Measurements from ENCODE around the gene HSDL1. TPM values are rescaled to one million over a fixed set of nuclear protein-coding genes. Genes with fewer than 3 reads are reported as not detected.

HSDL1 gene
- total and polyA plus RNA-seq, 2 of the 8 experiments (the other 6 are each of a cell fraction or from before 2014, with no cell fraction given), result 25.0 to 55.7 TPM

DNA sequence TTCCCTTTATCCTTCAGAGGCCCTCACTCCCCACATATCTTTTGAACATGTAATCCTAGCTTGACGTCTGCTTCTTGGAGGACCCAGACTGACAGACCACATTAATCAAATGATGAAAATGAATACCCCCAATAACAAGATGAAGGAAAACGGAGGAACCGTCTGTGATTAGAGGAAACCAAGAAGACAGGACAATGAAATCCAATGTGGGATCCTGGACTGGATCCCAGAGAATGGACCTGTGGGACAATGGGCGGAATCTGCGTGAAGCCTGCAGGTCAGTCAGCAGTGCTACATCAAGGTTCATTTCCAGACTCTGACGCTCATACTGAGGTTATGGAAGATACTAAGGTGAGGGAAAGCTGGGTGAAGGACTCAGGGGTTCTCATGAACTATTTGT lies 64.2 kb downstream of the HSDL1 start:
- no peak overlapping the region for H3K4ac ChIP-seq (replicated peaks; ENCODE audit: insufficient read length, low read depth, low read length)
- CTCF ChIA-PET (ENCODE audit: partially characterized antibody), result interaction anchor here (0.7 to 5.6 kb wide), 5 partner anchors 12 to 251 kb away, joined by 3 to 32 read pairs (median 4); no protein-coding TSS in a partner anchor
- no peak for TF ChIP-seq EP300 (IDR thresholded peaks at IDR 0.05; ENCODE audit: borderline replicate concordance in 1 of 2, low read depth in 2 of 2, low read length in 2 of 2)
- no peak for TF ChIP-seq TBP (IDR thresholded peaks at IDR 0.05; ENCODE audit: low read depth, low read length)
- TF ChIP-seq KDM5A (IDR thresholded peaks at IDR 0.05; ENCODE audit: low read length), result no peak
- TF ChIP-seq RAD21 (IDR thresholded peaks at IDR 0.05 in 1 of 2, conservative IDR thresholded peaks at IDR 0.05 in 1 of 2; ENCODE audit: low read depth in 2 of 2, low read length in 2 of 2), result no peak

More for the DNA sequence above, 64.2 kb downstream of the HSDL1 start:
- Histone ChIP-seq H3K4me2 (ENCODE audit: insufficient read depth in 1 of 2, low read depth in 2 of 2, low read length in 2 of 2) (no peak overlapping the region), H2BK120ac (replicated peaks; ENCODE audit: low read depth, low read length) (no peak overlapping the region), H4K20me1 (replicated peaks in 1 of 2; ENCODE audit: control insufficient read depth in 1 of 2, insufficient read depth in 2 of 2, low read length in 2 of 2) (peaks cover 0 to 4% of the 10 kb centered on the region in 2 experiments), H3K79me1 (ENCODE audit: low read depth, low read length) (no peaks in the 10 kb centered on the region; the same call in 1 of the 2 replicates), H3K4me1 (replicated peaks in 1 of 4; ENCODE audit: control insufficient read depth in 3 of 4, insufficient read depth in 4 of 4, low read length in 3 of 4) (no peaks in the 10 kb centered on the region), H4K91ac (replicated peaks; ENCODE audit: insufficient read length, low read length) (no peak overlapping the region), H3K18ac (ENCODE audit: extremely low read depth, low read length) (no peak overlapping the region), H3K27ac (ENCODE audit: low read depth, low read length) (no peak overlapping the region), H2BK15ac (ENCODE audit: low read length) (no peak overlapping the region), H3K14ac (ENCODE audit: insufficient read length) (no peak overlapping the region), H3K23me2 (ENCODE audit: low read depth, low read length) (no peaks in the 10 kb centered on the region), H3K56ac (replicated peaks; ENCODE audit: insufficient read length, low read depth, low read length) (no peak overlapping the region), H3K4me3 (ENCODE audit: extremely low read depth in 1 of 4, insufficient read depth in 2 of 4, low read depth in 3 of 4, low read length in 4 of 4) (no peak overlapping the region), H2BK20ac (ENCODE audit: low read length) (no peak overlapping the region), H3K23ac (ENCODE audit: insufficient read length) (no peak overlapping the region), H3K36me3 (ENCODE audit: control insufficient read depth in 2 of 4, insufficient read depth in 4 of 4, low read length in 3 of 4) (peaks cover 10 to 24% (median 17%) of the 10 kb centered on the region in 4 experiments; a peak in 7 of 8 replicates), H3K27me3 (replicated peaks in 1 of 4; ENCODE audit: control insufficient read depth in 3 of 4, extremely low read depth in 1 of 4, insufficient read depth in 3 of 4, low read length in 3 of 4) (no peaks in the 10 kb centered on the region), H4K8ac (ENCODE audit: extremely low read depth, insufficient read depth, low read length) (no peak overlapping the region), H3K9me3 (ENCODE audit: insufficient read depth in 2 of 2, low read depth in 1 of 2, low read length in 1 of 2) (no peaks in the 10 kb centered on the region), H3K79me2 (ENCODE audit: control insufficient read depth in 1 of 2, insufficient read depth in 2 of 2, low read length in 2 of 2) (peaks cover 0 to 8% of the 10 kb centered on the region in 2 experiments; a peak in 2 of 4 replicates), H4K5ac (ENCODE audit: insufficient read length, low read depth, low read length) (no peak overlapping the region), H2BK5ac (ENCODE audit: low read depth, low read length) (no peak overlapping the region), H2BK12ac (ENCODE audit: low read depth, low read length) (no peak overlapping the region), H2AK5ac (ENCODE audit: low read depth, low read length) (no peak overlapping the region), H2AFZ (ENCODE audit: low read length) (no peak overlapping the region), H3K9ac (replicated peaks in 1 of 4; ENCODE audit: extremely low read depth in 1 of 4, low read depth in 3 of 4, low read length in 3 of 4) (no peak overlapping the region)
- POLR2A ChIA-PET (ENCODE audit: partially characterized antibody), result no interaction called here
- WGBS, 2 experiments (ENCODE audit: extremely low coverage in 1 of 2, insufficient coverage in 1 of 2, insufficient read length in 1 of 2, insufficient replicate concordance in 2 of 2, low coverage in 1 of 2, low lambda C conversion rate in 2 of 2, missing lambda C conversion rate in 1 of 2), result 94% methylated on average over 6 of the region's 6 CpGs; no CpG with 5 or more reads in 1 of the 2 experiments
- no peak for FAIRE-seq
- DNase-seq (ENCODE audit: low read depth in 1 of 2, low spot score in 2 of 2), result no peak
